HG02938 (cell line): ENCODE results near the gene CHIT1.
"Not testable (repeated sequence)": the region's sequence is repeated elsewhere in the genome, so short reads cannot be mapped to it uniquely, and the experiment has no call there.

Experiments
- ATAC-seq: cut with Tn5 transposase; IDR thresholded peaks from one replicate; pipeline ENCODE4 v1.9.1; 2021; ENCODE audit warnings: mild to moderate bottlenecking, moderate library complexity; ENCODE audit not compliant: unreplicated experiment

CHIT1 gene

DNA sequence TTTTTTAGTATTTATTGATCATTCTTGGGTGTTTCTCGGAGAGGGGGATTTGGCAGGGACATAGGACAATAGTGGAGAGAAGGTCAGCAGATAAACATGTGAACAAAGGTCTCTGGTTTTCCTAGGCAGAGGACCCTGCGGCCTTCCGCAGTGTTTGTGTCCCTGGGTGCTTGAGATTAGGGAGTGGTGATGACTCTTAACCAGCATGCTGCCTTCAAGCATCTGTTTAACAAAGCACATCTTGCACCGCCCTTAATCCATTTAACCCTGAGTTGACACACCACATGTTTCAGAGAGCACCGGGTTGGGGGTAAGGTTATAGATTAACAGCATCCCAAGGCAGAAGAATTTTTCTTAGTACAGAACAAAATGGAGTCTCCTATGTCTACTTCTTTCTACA, 36.7 kb upstream of the CHIT1 start:
- not testable (repeated sequence) for ATAC-seq

GRCh38 chr1:203265541-203265940, 36.1 kb upstream of the CHIT1 start:
- no peak for ATAC-seq

DNA sequence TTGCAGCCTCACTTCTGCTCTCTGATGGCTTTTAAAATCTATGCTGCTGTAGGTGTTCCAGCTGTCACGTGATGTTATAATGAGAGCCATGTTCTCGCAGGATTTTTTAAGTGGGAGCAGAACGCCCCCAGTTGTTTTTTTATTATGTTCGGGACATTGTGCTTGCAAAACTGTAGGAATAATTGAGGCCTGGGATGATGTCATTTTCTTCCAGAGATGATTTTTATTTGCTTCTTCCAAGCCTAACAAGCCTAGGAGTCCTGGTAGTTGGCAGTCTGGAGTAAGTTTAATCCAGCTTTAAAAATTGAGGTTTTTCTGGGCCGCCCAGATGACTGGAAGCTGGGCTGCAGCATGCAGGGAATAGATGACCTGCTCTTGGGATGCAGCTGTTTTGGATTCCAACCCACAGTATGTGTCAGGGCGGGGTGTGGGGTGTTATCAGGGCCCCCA, 34.6 kb upstream of the CHIT1 start:
- no peak for ATAC-seq

- no peak for ATAC-seq
These were observed 34.0 kb upstream of the CHIT1 start for GRCh38 chr1:203263496-203263895.

DNA sequence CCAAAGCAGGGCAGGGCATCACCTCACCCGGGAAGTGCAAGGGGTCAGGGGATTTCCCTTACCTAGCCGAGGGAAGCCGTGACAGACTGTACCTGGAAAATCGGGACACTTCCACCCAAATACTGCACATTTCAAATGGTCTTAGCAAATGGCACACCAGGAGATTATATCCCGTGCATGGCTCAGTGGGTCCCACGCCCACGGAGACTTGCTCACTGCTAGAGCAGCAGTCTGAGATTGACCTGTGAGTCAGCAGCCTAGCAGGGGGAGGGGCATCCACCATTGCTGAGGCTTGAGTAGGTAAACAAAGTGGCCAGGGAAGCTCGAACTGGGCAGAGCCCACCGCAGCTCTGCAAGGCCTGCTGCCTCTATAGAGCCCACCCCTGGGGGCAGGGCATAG, 27.2 kb upstream of the CHIT1 start:
- not testable (repeated sequence) for ATAC-seq

DNA sequence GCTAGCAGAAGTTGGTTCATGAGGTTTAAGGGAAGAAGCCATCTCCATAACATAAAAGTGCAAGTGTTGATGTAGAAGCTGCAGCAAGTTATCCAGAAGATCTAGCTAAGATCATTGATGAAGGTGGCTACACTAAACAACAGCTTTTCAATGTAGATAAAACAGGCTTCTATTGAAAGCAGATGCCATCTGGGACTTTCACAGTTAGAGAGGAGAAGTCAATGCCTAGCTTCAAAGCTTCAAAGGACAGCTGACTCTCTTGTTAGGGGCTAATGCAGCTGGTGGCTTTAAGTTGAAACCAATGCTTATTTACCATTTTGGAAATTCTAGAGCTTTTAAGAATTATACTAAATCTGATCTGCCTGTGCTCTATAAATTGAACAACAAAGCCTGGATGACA, 25.3 kb upstream of the CHIT1 start:
- ATAC-seq = not testable (repeated sequence)

DNA sequence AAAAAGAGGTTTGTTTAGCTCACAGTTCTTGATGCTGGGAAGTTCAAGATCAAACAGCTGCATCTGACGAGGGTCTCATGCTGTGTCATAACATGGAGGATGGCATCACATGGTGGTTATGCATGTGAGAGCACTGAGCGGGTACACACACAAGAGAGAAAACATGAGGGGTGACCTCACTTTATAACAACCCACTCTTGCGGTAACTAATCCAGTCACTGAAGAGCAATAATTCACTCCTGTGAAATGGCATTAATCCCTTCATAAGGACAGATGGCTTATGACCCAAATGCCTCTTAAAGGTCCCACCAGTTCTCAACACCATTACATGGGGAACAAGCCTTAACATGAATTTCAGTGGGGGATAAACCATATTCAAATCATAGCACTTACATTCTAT, 23.2 kb upstream of the CHIT1 start:
- no peak for ATAC-seq

DNA sequence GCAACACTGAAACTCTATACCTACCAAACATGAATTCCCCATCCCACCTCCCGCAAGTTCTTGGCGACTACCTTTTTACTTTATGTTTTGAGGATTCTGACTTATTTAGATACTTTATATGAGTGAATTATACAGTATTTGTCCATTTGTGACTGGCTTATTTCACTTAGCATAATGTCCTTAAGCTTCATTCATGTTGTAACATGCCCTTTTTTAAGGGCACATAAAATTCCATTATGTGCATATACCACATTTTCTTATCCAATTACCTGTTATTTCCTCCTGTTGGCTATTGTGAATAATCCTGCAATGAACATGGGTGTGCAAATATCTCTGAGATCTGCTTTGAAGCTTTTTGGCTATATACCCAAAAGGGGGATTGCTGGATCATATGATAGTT, 22.0 kb upstream of the CHIT1 start:
- no peak for ATAC-seq

- no peak for ATAC-seq
These were observed 21.4 kb upstream of the CHIT1 start for GRCh38 chr1:203250911-203251310.

DNA sequence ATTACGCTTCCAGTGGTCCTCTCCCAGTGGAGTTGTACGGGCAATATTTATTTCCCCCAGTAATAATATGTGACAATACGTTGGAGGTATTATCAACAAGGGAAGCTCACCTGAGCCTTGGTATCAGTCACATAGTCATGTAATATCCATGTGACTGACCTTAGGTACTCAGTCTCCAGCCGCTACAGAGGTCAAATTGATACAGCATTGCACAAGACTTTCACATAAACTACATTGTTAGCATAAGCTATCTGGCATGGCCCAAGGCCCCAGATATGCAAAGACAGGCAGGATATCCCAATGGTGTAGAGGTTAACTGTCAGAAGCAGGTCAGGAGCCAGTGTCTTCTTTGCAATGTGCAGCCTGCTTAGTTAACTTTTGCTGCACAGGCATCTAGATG, 15.3 kb upstream of the CHIT1 start:
- no peak for ATAC-seq

GRCh38 chr1:203241708-203242107, 12.2 kb upstream of the CHIT1 start:
- ATAC-seq = not testable (repeated sequence)

DNA sequence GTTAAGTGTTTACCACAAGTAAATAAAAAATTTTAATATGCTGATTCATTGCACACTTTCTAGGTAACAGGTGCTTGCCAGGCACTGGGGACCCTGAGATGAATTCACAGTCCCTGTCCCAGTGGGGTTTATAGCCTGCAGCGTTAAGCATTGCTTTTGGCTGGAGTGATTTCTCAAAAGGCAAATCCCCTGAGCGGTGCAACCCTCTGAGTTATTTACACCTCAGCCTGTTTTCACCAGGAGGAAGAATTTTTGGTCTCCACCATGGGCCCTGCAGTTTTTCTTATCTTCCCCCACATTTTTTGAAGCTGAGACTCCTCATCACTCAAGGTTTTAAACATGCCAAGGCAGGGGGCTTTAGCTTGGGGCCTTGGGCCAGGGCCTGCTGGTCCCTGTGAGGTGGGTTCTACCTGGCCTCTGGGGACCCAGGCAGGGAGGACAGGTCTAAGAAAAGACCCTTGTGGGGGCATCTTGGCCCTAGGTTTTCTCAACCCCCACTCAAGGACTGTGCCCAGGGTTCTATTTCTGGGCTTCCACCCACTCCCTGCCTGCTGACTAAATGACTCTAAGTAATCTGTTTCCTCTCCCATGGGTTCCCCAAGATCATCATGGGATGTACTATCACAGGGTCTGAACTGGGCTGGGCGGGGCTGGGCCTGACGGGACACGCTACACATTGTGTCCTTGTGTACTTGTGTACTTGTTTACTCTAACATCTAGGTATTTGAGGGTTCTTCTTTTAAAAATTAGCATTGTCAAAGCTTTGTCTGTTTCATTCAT, 10.2 kb upstream of the CHIT1 start:
- no peak for ATAC-seq

DNA sequence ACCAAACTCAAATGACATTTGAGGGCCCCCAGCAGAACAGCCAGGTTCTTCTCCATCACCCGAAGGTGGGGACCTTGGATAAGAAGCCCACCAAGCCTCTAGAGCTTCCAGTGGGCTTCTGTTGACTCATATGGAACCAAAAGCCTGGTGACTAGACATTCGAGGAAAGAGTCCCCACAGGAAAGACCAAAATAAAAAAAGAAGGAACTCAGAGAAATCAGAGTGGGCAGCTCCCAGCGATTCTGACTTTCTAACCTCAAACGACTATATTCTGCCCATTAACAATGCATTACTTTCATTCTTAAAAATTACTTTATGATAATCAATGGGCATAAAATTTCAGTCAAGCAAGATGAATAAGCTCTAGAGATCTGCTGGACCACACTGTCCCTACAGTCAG, 9.6 kb upstream of the CHIT1 start:
- no peak for ATAC-seq

DNA sequence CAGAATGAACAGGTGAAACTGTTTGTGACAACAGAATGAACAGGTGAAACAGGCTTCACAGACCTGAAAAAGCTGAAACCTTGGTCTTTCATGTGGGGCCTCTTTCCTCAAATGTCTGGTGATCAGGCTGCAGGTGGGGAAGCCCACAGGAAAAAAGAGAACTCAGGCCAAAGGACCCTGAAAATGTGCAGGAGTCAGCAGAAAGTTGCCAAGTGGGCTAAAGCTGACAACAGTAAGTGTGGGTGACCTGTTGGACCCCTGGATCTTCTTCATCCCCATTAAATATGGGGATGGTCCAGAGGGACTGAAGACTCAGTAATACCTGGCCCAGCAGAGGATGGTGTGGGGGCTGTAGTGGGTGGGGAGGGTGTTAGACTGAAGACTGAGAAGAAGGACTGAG, 9.1 kb upstream of the CHIT1 start:
- ATAC-seq = no peak

DNA sequence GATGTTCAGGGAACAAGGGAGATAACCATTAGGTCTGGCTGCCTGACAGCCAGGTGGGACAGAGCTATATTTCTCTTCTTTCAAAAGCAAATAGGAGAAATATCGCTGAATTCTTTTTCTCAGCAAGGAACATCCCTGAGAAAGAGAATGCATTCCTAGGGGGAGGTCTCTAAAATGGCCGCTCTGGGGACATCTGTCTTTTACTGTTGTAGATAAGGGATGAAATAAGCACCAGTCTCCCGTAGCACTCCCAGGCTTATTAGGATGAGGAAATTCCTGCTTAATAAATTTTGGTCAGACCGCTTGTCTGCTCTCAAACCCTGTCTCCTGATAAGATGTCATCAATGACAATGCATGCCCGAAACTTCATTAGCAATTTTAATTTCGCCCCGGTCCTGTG, 5.4 kb upstream of the CHIT1 start:
- not testable (repeated sequence) for ATAC-seq

DNA sequence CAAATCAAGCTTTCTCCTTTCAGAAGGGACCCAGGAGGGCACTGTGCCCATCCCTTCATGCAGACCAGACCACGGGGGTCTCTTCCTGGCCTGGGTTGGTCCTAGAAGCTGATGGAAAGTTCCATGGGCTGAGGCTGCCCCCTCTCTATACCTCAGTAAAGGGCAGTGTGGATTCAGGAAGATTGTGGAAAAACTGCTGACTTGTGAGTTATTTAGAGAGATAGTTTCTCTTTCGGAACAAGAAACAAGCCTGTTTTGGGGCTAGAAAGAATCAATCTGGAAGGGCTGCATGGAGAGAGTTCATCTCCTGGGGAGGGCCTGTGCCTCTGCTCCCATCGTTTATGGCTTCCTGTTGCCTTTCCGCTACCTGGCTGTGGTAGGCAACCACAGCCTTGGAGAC, 803 bp downstream of the CHIT1 start:
- no peak for ATAC-seq

DNA sequence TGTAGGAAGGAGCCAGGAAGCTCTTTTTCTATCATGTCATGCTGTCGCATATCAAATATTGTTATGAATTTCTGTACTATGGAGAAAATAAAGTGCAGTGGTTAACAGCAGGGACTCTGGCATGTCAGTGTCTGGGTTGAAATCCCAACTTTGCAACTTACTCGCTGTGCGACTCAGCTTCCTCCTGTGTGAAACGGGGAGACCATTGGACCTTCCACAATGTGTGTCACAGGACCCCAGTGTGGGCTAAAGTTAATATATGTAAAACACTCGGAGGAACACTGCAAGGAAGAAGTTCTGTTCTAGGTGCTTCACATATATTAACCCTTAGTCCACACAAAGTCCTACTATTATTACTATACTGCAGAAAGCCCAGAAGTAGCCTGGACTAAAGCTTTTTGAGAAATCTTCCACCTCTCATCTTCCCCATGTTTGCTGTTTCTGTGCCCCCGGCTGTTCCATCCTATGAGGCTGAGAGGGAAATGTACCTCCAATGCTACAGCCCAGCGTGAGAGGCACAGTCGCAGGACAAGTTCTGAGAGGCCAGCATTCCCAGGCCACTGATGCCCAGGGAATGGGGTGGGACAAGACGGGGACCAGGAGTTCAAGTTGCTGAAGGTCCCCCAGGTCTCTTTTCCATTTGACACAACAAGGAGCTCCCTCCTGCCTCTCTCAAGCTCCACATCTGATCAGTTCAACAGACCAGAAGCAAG, 1.9 kb downstream of the CHIT1 start:
- no peak for ATAC-seq

DNA sequence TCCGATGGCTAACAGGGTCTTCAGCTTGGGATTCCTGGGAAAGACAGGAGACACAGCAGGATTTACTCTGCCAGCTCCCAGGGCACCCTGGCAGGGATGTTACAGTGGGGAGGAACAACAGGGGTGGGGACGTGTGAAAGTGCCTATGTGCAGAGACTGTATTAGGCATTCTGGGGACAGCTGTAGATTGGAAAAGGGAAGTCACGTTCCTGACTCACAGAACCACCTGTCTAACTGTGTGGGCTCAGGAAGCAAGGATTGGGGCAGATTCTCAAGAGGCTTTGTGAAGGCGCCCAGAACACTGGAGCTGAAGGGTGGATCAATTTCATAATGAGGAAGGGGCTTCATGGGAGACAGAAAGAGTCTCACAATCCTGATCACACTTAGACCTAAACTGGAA, 4.4 kb downstream of the CHIT1 start:
- ATAC-seq = no peak

DNA sequence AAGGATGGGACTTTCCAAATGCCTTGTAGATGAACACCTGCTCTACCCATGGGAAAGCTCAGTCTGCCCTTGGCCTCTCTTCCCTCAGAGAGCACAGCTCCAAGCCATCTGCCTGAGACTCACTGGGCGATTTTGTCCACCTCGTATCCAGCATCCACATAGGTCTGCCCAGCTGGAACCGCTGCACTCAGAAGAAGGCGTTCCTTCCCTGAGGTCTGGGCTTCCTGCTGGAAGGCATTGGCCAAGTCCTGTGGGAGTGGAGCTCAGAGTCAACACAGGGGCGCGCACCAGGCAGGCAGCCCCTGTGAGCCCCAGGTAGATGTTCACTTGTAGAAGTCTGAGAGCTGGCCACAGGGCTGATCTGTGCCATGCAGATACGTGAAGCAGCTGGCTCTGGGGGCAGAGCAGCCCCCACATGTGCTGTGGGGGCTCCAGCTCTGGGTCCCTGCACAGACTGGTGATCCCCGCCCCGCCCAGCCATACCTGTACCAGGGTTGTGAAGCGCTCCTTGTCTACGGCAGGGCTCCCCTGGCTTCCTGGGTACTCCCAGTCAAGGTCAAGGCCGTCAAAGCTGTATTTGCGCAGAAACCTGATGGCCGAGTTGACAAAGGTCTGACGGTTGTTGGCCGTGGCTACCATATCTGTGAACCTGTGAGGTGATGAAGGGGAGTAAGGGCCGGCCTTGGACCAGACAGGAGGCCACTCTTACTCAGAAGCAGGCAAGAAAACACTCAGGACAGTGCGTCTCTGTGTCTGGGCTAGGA, 6.3 kb downstream of the CHIT1 start:
- ATAC-seq = no peak

DNA sequence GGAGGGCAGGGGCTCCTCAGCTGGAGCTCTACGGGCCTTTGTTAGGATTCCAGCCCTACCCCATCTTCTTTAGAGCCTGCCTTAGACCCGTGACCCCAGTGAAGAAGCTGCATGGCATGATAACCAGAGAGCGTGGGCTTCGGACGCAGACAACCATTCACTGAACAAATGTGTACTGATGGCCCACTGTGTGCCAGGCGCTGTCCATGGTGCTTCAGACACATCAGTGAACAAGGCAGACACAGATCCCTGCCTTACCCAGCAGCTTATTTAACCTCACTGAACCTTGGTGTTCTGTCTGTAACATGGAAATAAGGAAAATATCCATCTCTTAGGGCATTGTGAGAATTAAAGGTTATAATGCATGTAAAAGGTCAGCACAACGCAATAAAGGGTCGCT, 9.5 kb downstream of the CHIT1 start:
- no peak for ATAC-seq

DNA sequence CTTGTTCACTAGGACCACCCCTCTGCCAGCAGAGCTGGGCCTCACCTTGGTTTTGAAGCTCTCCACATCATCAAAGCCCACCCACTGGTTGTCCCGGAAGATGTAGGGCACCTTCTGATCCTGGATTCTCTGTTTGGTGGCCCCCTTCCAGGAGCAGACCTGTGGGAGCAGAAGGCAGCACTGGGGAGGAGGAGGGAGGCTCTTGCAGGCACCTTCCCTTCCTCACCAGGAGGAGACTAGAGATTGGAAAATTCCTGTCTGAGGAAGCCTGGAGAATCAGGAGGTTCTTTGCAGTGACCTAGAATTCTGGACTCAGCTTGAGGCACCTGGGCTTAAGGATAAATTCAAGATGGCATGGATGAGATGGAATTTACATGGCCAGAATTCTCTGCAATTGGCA, 10.3 kb downstream of the CHIT1 start:
- no peak for ATAC-seq

DNA sequence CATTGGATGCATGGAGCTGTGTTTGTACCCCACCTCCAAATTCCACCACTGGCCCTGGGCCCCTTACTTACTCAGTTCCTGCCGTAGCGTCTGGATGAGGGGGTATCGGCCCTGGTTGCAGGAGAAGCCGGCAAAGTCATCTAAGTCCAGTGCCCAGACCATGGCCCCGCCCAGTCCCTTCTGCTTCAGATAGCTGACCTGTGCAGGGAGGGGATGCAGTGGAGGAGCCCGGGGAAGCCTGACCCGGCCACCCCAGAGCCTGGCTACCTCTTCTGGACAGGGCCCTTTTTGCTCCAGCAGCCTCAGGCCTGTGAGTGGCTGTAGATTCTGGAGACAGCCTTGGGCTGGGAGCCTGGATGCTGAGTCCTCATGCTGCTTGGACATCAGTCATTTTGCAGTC, 11.8 kb downstream of the CHIT1 start:
- ATAC-seq = no peak
